IMR-90 (cell line): ENCODE results near the gene LDB2.

Experiments
- BHLHE40 ChIP-seq: fragments of 150-350 bp; IDR thresholded peaks from 2 replicates; pipeline ENCODE4 v1.6.1; 2016; ENCODE audit warnings: mild to moderate bottlenecking, low read depth, low read length
- CTCF ChIP-seq: conservative IDR thresholded peaks from 2 replicates; pipeline ENCODE4 v1.5.1; 2012; ENCODE audit warnings: mild to moderate bottlenecking, low read depth, low read length, improper control_type of control experiment
- MAFK ChIP-seq: IDR thresholded peaks from 2 replicates; pipeline ENCODE4 v1.6.1; 2012; ENCODE audit warnings: low read depth, low read length, improper control_type of control experiment
- POLR2A ChIP-seq: IDR thresholded peaks from 2 replicates; pipeline ENCODE4 v1.6.1; 2012; ENCODE audit warnings: mild to moderate bottlenecking, low read depth, low read length
- RCOR1 ChIP-seq: IDR thresholded peaks from 2 replicates; pipeline ENCODE4 v1.6.1; 2012; ENCODE audit warnings: mild to moderate bottlenecking, low read length, improper control_type of control experiment; ENCODE audit not compliant: insufficient replicate concordance

- TF ChIP-seq POLR2A (no peak), MAFK (no peak), CTCF (no peak), RCOR1 (no peak), BHLHE40 (no peak)
Observed at GRCh38 chr4:16772366-16772850, 126.0 kb downstream of the LDB2 start.
